AG04450 (cell line): Measurements from ENCODE around the gene RGS17. TPM values are rescaled to one million over a fixed set of nuclear protein-coding genes. Genes with fewer than 3 reads are reported as not detected.

Source experiments
- CTCF ChIA-PET: fragments of 300-600, 350-600 bp; formaldehyde crosslinking; extraction: SDS; loops from one replicate; lab custom pipeline; 2022; ENCODE audit warnings: antibody characterized with exemption, inconsistent platforms; lab: Charles Lee
- POLR2A ChIA-PET: fragments of 350-600 bp; formaldehyde crosslinking; extraction: SDS; loops from one replicate; lab custom pipeline; 2021; ENCODE audit warnings: antibody characterized with exemption, inconsistent platforms; lab: Yijun Ruan, JAX
- DNase-seq: peaks from one replicate; pipeline ENCODE4 v3.0.0-alpha.2; 2011; ENCODE audit warnings: low read depth, low spot score
- H3K27ac ChIP-seq: one replicate; pipeline ENCODE4 v1.5.1; 2012; ENCODE audit warnings: low read depth, low read length, control low read depth
- H3K27me3 ChIP-seq: one replicate; pipeline ENCODE4 v1.6.0; 2012; ENCODE audit warnings: low read length; ENCODE audit not compliant: control insufficient read depth, insufficient read depth
- H3K4me3 ChIP-seq: 2 replicates; pipeline ENCODE4 v1.5.1; 2011; ENCODE audit warnings: mild to moderate bottlenecking, low read depth, low read length, control low read depth
- H3K9me3 ChIP-seq: 2 replicates; pipeline ENCODE4 v1.5.1; 2012; ENCODE audit warnings: low read length; ENCODE audit not compliant: control insufficient read depth, insufficient read depth
- polyA plus RNA-seq: library from polyadenylated mRNA; depleted of rRNA; stranded (reverse); fragments of >200 nt; gene quantifications from 2 replicates; pipeline ENCODE4 v1.2.3, GENCODE V29; 2011
- TF ChIP-seq, protein P1 (sequence below): IDR thresholded peaks from 2 replicates; pipeline ENCODE4 v1.5.1; 2011; ENCODE audit warnings: low read depth, low read length, control low read depth, inconsistent platforms

Gene RGS17
- polyA plus RNA-seq, 1 experiment: 12.2 TPM

DNA sequence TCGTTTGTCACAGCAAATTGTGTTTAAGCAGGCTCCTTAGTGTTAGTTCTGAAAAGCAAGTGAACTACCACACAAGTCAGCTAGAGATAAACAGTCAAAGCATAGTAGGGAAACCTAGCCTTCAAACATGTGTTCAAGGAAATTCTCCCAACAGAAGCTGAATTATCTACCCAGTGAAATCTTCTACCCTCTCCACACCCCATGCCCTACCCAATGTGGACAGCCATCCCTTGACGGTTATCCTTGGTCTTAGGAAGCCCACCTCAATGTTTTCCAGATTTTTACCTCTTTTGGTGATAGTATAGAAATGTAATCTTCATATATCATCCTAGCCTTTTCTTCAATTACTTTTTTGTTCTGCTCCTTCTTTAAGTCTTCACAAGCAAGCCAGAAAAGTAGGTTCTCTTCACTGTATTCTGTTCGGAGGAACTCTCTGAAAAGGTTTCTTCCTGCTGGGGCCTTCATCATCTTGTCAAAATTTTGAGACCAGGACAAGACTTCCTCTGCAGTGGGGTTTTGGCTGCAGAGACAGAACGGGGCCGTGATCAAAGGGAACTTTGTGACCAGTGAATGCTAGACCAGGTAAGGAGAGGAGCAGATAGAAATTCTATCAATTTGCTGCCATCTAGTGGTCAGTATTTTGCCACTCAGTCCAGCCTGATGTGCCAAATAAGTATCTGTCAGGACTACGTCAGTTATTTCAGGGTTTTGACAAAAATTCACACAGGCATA is 106.9 kb downstream of the RGS17 start:
- POLR2A ChIA-PET: no interaction called here
- DNase-seq: no peak
- Histone ChIP-seq H3K4me3 (no peak overlapping the region), H3K27me3 (no peaks in the 10 kb centered on the region), H3K9me3 (no peaks in the 10 kb centered on the region), H3K27ac (no peak overlapping the region)
- TF ChIP-seq, protein P1, sequence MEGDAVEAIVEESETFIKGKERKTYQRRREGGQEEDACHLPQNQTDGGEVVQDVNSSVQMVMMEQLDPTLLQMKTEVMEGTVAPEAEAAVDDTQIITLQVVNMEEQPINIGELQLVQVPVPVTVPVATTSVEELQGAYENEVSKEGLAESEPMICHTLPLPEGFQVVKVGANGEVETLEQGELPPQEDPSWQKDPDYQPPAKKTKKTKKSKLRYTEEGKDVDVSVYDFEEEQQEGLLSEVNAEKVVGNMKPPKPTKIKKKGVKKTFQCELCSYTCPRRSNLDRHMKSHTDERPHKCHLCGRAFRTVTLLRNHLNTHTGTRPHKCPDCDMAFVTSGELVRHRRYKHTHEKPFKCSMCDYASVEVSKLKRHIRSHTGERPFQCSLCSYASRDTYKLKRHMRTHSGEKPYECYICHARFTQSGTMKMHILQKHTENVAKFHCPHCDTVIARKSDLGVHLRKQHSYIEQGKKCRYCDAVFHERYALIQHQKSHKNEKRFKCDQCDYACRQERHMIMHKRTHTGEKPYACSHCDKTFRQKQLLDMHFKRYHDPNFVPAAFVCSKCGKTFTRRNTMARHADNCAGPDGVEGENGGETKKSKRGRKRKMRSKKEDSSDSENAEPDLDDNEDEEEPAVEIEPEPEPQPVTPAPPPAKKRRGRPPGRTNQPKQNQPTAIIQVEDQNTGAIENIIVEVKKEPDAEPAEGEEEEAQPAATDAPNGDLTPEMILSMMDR: peak; percentile 76
- CTCF ChIA-PET: interaction anchor here (0.6 to 2.3 kb wide), 26 partner anchors 9 to 288 kb away, joined by 3 to 12 read pairs (median 4); no protein-coding TSS in a partner anchor

DNA sequence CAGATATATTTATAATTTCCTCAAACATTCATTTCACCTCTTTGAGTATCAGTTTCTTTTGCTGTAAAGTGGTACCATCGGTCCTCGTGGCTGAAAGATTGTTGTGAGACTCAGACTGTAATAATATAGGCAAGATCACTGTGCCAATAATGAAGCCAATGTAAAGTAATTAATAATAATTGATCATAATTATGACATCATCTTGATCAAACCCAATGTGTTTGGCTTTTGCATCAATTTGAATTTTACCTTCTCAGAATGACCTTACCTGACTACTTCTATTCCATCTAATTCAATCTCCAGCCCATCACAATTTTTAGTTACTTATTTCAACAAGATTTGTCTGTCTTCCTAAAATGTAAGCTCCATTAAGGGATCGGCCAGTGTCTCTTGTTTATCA is 112.7 kb downstream of the RGS17 start:
- TF ChIP-seq, protein P1: no peak
- POLR2A ChIA-PET: no interaction called here
- CTCF ChIA-PET: no interaction called here

DNA sequence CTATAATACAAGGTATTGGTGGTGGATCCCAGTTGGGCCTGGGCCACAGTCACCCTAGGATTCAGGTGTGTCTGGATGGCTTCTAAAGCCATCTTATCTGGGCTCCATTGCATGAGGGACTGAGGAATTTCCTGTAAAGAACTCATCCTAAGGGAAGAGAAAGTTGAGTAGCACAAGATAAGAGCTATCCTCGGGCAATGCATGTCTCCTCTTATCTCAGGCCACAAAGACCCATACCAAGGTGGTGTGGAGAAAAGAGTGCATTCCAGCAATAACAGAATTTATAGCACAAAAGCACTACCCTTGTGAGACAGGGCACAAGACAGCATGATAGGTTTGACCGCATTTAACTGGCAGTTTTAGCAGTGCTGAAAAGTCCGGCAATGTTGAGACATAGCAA is 114.2 kb downstream of the RGS17 start:
- no peaks in the 10 kb centered on the region for H3K27me3 ChIP-seq
- POLR2A ChIA-PET: no interaction called here
- H3K9me3 ChIP-seq: no peaks in the 10 kb centered on the region
- no peak overlapping the region for H3K4me3 ChIP-seq
- CTCF ChIA-PET: no interaction called here
- H3K27ac ChIP-seq: no peak overlapping the region
- TF ChIP-seq, protein P1: no peak
- DNase-seq: no peak

More for the DNA sequence above, 112.7 kb downstream of the RGS17 start:
- Histone ChIP-seq H3K27ac (no peak overlapping the region), H3K4me3 (no peak overlapping the region), H3K9me3 (no peaks in the 10 kb centered on the region), H3K27me3 (no peaks in the 10 kb centered on the region)
- no peak for DNase-seq

DNA sequence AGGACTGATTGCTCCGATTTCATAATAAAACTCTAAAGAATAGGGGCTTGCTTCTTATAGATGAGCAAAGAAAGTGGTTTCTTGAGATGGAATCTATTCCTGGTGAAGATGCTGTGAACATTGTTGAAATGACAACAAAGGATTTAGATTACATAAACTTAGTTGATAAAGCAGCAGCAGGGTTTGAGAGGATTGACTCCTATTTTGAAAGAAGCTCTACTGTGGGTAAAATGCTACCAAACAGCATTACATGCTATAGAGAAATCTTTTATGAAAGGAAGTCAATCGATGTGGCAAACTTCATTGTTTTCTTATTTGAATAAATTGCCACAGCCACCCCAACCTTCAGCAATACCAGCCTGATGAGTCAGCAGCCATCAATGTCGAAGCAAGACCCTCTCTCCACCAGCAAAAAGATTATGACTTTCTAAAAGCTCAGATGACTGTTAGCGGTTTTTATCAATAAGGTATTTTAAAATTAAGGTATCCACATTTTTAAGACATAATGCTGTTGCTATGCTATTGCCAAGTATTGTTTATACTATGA is 115.9 kb downstream of the RGS17 start:
- no peak overlapping the region for H3K27ac ChIP-seq
- no peak overlapping the region for H3K4me3 ChIP-seq
- H3K27me3 ChIP-seq: no peaks in the 10 kb centered on the region
- DNase-seq: no peak
- ChIA-PET CTCF (interaction anchor here (0.7 to 2.9 kb wide), 3 partner anchors 8 to 11 kb away, joined by 3 to 12 read pairs (median 3); no protein-coding TSS in a partner anchor), POLR2A (no interaction called here)
- no peaks in the 10 kb centered on the region for H3K9me3 ChIP-seq
- TF ChIP-seq, protein P1: no peak

DNA sequence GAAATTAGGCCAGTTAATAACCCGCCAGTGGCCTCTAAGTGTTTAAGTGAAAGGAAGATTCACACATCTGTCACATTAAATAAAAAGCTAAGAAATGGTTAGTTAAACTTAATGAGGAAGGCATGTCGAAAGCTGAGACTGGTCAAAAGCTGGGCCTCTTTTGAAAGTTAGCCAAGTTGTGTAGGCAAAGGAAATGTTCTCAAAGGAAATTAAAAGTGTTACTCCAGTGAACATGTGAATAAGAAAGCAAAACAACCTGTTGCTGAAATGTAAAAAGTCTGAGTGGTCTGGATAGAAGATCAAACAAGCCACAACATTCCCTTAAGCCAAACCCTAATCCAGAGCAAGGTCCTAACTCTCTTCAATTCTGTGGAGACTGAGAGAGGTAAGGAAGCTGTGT is 117.6 kb downstream of the RGS17 start:
- no peak for DNase-seq
- Histone ChIP-seq H3K4me3 (no peak overlapping the region), H3K9me3 (no peaks in the 10 kb centered on the region), H3K27me3 (no peaks in the 10 kb centered on the region), H3K27ac (no peak overlapping the region)
- ChIA-PET POLR2A (no interaction called here), CTCF (interaction anchor here (0.5 to 2.9 kb wide), 3 partner anchors 11 to 91 kb away, joined by 3 to 12 read pairs (median 6); no protein-coding TSS in a partner anchor)
- TF ChIP-seq, protein P1: no peak
